Stimulated activated CD4-positive, alpha-beta T cell treated with anti-CD3 and anti-CD28 coated beads, Interleukin-2, amount 100 ng/mL, for 48 hours (primary cell): Measurements from ENCODE around the gene OR8A1.

Experiments used
- DNase-seq, 2 donors: peaks; one replicate each; pipeline ENCODE4 v3.0.0-alpha.2; 2020

Gene OR8A1

DNA sequence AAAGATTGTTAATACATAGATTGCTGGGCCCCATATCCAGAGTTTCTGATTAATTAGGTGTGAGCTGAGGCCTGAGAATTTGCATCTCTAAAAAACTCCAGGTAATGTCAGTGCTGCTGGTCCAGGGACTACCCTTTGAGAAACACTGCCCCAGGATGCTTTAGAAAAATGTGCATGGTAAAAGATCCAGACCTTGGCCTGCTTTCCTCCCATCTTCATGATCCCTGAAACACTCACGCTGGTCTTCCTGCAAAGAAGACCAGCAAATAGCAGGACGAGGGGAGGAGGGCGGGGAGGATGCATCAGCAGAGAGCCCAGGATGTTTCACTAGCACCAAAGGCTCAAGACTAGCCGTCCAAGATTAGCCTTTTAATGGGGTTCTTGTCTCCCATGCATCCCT, at the start of gene OR8A1:
Gene OR8A1, plus strand, starts transcription at position 301 of the 400 bp plus-strand sequence. CDS start 123 bp downstream, outside the sequence.
- no peak for DNase-seq

DNA sequence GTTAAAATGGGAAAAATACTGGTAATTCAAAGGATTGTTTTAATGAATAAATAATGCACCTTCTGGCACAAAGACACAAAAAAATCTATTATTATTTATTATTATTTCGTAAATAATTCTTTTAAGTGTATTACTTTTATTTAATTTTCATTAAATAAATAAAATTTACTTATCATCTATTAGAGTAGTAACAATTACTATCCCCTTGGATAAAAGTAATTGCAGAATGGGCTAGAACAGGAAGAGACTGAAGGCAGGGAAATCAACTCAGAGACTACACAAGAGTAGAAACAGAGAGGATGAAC, 49.3 kb upstream of the OR8A1 start:
- no peak for DNase-seq

DNA sequence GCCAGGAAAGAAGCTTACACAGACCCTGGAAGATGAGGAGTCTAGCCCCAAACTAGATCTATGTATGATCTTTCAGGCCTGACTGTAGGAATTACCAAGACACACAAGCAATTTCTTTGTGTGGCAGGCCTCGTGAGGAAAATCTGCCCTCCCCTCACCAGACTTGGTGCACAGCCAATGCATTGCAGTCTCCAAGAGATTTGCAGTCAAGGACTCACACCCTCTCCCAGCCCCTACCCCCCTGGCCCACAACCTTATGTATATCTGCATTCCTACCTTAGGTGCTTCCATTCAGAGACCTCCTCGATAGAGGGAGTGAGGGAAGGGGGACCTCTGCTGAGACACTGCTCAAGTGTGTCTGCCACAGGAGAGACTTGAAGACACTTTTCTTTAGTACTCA, 36.2 kb upstream of the OR8A1 start:
- no peak for DNase-seq

DNA sequence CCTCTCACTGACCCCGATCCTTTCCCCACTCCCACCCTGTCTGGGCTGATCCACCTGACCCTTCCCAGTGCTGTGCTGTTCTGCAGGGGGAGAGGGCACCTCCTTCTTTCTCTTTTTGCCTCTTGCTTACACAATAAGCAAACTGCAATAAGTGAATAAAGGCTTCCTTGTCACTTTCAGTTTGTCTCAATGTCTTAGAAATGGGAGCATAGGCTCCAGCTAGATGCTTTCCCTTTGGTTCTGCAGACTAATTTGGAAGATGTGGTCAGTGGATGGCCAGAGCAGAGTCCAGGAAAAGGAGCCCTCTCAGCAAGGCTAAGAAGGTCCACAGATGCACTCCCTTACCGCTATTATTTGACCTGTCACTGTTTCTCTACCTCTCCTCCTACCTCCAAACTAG, 35.7 kb upstream of the OR8A1 start:
- DNase-seq, result no peak

DNA sequence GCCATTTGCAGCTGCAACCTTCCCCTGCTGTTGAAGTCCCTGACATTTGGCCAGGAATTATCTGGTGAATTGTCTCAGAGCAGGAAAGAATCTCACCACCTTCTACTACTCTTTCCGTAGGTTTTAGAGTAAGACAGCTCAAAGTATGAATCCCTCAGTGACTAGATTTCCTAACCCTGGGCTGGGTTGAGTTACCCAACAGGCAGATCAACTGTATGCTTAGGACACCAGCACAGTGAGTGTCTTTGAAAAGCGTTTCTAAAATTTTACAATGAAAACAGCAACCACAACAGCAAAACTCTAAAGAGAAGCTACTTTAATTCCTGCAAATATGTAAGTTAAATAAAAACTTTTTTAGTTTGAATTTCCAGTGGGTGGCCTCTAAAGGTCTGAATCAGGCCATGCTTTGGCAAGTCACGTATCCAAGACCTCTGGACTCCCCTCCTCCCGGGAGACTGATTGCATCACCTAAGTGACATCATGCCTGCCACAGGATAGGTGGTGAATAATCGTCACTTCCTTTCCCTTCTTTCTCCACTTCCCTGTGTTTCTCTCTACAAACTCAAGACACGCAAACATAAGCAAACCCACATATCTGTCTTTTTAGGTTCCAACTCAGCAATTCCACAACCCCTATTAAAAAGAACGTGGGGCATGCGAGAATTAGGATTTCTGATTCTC, 34.1 kb upstream of the OR8A1 start:
- DNase-seq, result no peak

DNA sequence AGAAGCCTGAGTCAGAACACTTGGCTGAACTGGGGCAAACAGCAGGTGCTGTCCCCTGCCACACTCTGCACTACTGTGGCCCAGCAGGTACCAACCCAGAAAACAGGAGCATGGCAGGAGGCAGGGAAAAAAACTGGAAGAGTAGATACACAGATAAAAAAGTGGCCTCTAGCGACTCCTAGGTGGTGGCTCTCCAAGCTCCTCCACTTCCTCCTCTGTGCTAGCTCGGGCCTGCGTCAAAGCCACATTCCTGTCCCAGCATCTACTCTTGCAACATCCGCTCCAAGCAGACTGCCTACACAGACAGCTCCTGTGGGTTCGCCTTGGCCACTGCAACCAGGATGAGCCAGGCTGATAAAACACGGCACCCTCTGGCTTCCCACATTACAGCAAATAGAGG, 33.3 kb upstream of the OR8A1 start:
- DNase-seq, result no peak

DNA sequence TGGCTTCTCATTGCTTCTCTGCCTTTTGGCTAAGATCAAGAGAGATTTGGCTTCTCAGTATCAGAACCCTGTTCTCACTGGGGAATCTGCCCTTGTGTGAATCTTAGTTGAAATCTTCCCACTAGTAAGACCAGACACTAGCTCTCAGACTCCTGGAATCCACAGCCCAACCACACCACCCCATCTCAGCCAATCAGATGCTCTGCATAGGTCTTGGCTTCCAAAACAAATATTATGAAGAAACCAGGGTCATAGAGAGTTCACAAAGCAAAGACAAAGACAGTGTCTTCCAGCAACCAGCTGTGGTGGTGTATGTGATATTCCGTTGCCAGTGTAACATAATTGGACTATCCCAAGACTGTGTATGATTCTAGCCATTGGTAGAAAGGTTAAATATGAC, 31.8 kb upstream of the OR8A1 start:
- no peak for DNase-seq

DNA sequence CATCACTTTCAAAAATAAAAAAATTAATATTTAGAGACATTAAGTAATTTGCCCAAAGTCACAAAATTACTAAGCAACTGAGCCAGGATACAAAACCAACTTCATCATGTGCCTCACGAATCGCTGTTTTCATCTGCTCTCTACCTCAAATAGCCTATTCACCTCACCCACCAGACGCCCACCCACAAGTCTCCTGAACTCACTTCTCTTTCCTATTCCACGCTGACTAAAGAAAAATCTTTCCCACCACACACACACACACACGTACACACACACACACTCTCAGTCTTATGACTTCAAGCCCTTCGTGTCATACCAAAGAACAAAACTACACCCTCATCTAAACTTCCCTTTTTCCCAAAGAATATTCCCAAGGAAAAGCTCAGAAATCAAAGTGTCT, 28.6 kb upstream of the OR8A1 start:
- DNase-seq, result no peak

DNA sequence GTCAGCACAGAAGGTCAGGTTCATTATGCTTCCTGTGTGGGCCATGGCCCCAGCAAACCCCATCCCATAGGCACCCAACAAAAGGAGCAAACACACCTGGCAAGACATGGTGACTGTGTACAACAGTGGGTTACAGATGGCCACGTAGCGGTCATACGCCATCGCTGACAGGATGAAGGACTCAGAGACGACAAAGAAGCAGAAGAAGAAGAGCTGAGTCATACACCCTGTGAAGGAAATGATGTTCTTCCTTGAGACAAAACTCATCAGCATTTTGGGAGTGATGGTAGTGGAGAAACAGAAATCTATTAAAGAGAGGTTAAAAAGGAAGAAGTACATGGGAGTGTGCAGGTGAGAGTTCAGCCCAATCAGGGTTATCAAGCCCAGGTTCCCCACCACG, 26.7 kb upstream of the OR8A1 start:
- no peak for DNase-seq

DNA sequence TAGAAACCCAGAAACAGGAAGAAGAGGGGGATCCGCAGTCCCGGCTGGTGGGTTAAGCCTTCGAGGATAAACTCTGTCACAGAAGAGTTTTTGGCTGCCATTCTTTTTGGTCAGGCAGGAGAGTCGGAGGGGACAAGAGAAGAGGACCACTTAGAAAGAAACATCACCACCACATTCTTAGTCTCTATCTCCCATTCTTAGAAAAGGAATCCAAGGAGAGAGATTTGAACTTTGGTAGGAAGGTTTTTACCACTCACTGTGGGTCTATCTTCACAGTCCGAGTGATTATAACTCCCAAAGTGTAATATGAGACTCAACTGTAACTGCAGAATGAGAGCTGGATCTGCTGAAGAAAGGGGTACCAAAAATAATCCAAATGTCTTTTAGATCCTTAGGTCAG, 26.2 kb upstream of the OR8A1 start, which contains the start of gene OR8B12:
Gene OR8B12, minus strand, starts transcription at position 101 of the 400 bp plus-strand sequence. Its CDS starts 0 bp downstream, at position 101.
- no peak for DNase-seq

DNA sequence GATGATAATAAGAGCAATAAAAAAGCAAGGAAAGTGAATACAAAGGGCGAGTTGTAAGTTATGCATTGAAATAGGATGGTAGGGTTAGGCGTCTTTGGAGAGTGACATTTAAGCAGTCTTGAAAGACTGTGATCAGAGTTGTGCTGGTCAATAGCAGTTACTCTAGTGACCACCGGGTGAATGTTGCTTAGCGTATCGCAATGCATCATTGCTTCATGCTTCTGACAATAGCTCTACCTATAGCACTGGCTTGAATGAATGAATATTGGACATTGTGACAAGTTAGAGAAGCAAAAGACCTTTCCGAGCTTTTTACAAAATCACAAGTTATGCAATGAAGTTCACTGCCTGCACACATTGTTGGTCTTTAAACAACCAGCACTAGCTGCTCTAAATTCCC, 18.6 kb upstream of the OR8A1 start:
- no peak for DNase-seq

DNA sequence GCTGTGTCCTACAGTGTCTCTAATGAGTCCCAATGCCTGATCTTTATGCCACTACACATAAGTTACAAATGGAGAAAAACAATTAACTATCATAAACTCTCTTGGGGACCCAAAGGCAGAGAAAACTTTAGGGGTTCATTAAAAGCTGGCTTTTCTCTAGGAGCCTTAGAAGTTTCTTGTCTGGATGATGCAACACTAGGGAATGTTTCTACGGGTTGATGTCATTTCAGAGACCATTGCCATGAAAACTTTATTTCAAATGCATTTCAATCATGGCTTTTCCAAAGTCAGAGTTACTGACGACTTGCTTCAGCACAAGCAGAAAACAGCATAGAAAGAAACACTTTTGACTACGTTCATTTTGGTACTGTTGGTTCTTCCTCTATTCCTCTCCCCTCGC, 17.8 kb upstream of the OR8A1 start:
- no peak for DNase-seq

DNA sequence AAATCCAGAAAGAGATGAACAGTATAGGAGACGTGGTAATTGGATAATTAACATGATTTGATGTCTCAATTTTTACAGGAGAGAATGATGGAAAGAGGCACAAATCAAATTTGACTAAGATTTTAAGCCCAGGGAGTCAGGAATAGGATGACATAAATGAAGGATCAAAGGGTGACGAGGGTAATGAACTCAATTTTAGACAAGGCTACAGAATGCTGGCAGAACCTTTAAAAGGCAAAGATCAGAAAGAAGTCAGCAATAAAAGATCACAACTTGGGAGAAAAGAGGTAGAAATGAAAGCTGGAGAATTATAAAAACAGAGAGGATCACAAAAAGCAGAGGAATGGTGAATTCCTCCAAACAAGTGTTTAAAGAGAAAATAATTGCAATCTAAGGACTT, 13.0 kb upstream of the OR8A1 start:
- no peak for DNase-seq

DNA sequence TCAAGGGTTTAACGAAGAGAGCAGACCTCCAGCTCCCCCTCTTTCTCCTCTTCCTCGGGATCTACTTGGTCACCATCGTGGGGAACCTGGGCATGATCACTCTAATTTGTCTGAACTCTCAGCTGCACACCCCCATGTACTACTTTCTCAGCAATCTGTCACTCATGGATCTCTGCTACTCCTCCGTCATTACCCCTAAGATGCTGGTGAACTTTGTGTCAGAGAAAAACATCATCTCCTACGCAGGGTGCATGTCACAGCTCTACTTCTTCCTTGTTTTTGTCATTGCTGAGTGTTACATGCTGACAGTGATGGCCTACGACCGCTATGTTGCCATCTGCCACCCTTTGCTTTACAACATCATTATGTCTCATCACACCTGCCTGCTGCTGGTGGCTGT, 363 bp downstream of the OR8A1 start:
- no peak for DNase-seq

DNA sequence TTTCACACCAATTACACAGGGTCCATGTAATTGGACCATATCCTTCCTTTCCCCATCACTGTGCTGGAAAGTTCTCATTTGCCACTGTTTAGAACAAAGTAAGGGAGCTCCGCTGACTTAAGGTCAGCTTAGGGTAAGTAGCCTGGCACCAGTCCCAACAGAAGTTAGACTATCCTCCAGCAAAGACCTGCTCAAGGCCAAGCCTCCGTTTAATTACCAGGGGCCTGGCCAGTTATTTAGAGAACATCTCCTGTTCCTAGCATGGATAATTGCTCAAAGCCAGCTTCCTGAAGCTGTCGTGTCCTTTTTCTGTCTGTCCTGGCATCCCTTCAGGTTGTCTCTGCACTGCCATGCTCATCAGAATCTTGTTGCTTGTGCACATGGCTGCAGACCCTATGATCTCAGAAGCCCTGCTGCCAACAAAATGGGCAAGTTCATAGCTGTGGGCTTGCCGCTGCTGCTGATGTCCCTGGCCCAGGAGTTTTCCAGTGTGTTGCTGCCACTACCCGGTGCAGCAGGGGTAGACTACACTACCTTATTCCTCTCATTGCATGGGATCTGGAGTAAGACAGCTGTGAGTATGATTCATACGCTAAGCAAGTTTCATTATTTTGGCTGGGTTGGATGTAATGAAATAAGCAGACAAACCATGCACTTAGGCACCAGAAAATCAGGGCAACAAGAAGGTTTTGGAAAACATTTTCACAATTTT, 8.1 kb downstream of the OR8A1 start:
- DNase-seq, result no peak

DNA sequence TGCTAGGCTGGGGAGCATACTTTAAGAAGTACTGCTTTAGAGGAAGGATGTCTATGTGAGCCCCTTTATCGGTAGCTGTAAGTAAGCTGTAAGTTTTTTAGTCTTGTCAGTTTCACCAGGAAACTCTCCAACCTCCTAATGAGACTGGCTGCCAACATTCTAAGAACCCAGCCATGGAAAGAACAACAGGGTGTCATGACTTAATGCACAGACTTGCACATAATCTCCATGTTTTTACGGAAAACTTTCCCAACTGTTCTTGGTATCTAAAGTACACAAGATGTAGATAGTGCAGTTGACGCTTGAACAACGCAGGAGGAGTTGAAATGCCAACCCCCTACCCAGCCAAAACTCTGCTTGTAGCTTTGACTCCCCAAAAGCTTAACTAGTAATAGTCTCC, 9.0 kb downstream of the OR8A1 start:
- DNase-seq, result no peak

DNA sequence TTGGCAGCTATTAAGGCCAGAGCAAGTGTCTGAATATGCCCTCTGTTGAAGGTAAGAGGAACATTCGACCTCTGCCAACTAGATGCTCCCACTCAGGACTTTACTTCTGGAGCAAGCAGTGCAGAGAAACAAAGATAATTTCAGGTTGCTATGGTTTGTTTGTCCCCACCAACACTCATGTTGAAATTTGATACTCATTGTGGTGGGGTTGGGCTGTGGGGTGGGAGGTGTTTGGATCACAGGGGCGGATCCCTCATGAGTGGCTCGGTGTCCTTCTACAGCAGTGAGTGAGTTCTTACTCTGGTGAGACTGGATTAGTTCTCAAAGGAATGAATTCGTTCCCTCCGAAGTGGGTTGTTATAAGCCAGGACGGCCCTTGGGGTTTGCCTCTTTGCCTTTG, 12.0 kb downstream of the OR8A1 start:
- DNase-seq, result no peak

DNA sequence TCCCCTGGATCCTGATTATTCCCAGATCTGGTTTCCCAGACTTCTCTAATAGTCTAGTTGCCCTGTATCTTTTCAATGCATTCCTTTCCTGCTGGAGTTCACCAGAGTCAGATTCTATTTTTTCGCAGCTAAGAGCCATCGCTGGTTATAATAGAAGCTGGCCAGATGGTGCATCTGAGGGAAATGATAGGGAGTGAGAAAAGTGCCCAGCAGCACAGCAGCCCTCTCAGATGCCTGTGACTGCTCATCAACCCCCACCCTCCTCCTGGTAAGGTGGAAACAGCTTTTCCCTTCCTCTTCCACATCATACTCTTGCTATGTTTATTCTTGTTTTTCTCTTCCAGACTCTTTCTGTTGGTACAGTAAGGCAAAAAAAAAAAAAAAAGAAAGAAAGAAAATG, 12.8 kb downstream of the OR8A1 start:
- DNase-seq, result no peak

DNA sequence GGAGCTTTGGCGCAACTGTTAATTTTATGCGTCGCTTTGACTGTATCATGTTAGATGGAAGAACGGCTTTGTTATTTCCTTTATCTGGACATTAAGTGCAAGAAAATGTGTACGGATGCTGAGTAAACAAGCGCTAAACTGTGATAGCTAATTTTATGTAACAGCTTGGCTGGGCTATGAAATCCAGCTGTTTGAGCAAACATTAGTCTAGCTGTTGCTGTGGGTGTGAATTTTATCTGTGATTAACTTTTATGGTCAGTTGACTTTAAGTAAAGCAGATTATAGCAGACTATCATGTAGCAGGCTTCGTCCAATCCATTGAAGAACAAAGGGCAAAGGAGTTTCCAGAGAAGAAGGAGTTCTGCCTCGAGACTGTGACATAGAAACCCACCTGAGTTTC, 14.0 kb downstream of the OR8A1 start:
- DNase-seq, result no peak

DNA sequence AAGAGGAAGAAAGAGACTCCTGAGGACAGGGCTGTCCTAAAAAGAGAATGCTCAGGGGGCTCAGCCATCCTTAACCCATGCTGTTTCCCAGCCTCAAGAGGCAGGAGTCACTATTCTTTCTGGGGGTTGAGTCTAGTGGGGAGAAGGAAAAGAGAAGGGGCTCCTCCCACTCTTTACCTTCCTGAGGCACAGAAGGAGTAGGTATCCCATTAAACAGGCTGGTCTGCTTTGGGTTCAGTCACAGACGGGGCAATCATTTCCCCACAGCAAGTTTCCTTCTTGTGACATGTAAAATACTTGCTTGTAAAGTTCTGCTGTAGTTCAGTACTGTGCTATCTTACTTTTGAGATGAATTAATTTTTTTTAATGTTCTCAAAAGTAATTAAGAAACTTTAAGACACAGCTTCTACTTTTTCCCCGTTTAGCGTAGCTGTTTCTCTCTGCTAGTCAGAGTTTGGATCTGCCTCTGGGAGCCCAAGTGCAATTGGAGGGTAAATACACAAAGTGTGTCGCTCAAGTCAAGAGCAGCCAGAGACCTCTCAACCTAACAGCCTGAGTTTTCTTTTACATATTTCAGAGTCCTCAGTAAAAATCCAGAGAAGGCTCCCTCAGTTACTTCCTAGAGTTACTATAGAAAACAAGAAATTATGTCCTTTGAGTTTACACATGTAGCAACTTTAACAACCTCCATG, 15.0 kb downstream of the OR8A1 start:
- DNase-seq, result no peak

DNA sequence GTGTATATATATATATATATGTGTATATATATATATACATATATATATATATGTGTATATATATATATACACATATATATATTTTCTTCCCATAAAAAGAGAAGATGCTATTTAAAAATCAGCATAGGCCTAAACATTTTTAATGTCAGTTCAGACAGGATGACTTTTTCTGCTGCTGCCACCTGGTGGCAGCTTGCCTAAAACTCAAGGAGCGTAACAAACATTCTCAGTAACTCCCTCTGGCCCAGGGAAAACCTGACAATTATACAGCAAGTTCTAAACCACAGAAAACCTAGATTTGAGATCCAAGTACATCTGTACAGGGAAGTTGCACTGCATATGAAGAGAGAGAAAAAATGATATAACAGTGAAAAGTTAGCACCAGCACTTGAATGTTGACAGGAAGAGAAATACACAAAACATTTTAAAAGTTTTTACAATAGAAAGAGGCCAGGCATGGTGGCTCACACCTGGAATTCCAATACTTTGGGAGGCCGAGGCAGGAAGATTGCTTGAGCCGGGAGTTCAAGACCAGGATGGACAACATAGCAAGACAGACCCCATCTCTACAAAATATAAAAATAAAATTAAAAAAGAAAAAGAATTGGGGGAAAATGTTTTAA, 16.6 kb downstream of the OR8A1 start:
- peak; percentile 28 to 49 for DNase-seq

DNA sequence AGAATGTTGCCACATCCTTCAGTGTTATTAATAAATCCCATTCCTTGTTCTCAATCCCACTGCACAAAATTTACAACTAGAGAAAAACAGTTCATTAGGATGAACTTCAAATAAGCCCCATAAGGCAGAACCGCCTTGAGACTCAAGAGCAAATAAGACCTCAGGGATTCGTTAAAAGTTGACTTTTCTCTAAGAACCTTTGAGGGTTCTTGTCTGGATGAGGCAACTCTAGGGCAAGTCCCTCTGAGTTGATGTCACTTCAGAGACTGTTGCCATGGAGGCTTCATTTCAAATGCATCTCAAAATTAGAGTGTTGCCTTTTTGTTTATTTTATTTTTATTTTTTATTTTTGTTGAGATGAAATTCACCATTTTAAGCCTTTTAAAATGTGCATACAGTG, 21.6 kb downstream of the OR8A1 start:
- no peak for DNase-seq

DNA sequence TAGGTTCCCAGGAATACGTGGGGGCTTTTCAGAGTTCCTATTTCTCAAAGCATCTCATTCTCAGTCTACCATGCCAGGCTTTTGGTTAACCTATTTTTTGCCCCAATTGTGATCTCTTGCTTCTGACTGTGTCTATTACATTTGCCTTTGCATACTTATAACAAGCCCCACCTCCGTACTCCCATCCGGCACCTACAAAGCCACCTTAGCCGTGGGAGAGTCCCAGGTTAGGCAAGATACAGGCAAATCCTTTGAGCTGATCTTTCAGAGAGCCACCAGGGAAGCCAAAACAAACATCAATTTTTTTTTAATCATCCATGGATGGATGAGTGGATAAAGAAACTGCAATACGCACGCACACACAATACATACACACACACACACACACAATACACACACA, 22.8 kb downstream of the OR8A1 start:
- DNase-seq, result no peak

DNA sequence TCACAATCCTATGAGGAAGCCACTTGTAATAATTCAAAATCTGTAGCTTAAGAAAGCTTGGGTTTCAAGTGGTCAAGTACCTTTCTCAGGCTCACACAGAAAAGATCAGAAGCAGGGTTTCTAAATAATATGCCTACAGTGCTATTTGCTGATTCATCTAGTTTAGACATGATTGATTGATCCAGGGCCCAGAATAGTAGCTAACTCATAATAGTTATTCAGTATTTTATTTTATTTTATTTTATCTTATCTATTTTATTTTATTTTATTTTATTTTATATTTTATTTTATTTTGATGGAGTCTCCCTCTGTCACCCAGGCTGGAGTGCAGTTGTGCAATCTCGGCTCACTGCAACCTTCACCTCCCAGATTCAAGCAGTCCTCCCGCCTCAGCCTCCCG, 25.5 kb downstream of the OR8A1 start:
- DNase-seq, result no peak
